Measurements from ENCODE around the gene STK38.

The STK38 gene

GRCh38 chr6:36523936-36524499 is 23.3 kb downstream of the STK38 start:
- H3K9ac ChIP-seq (ENCODE audit: low read depth, low read length): no peak overlapping the region
- DNase-seq (no peak), ATAC-seq (ENCODE audit: insufficient read depth, low read depth) (no peak)
- H2AFZ ChIP-seq (ENCODE audit: low read depth, low read length): no peak overlapping the region
- TF ChIP-seq CTCF (IDR thresholded peaks at IDR 0.05; ENCODE audit: borderline replicate concordance, extremely low read depth, low read length, poor library complexity, severe bottlenecking) (no peak), EZH2 (IDR thresholded peaks at IDR 0.05; ENCODE audit: borderline replicate concordance, low read depth, low read length, severe bottlenecking) (no peak)
- H3K36me3 ChIP-seq (ENCODE audit: insufficient read depth, low read length): peaks cover 84% of the 10 kb centered on the region
- H3K9me3 ChIP-seq (ENCODE audit: insufficient read depth, low read length, severe bottlenecking): no peaks in the 10 kb centered on the region
- H3K4me2 ChIP-seq (ENCODE audit: insufficient read depth, low read length): no peak overlapping the region
- no peak overlapping the region for H3K27ac ChIP-seq (ENCODE audit: low read length)
- H3K27me3 ChIP-seq (ENCODE audit: insufficient read depth, low read length, poor library complexity): no peaks in the 10 kb centered on the region
- H3K79me2 ChIP-seq (ENCODE audit: insufficient read depth, low read length): peaks cover 21% of the 10 kb centered on the region
- no peaks in the 10 kb centered on the region for H4K20me1 ChIP-seq (ENCODE audit: insufficient read depth, low read length)
- H3K4me3 ChIP-seq (ENCODE audit: low read depth in 1 of 2, low read length in 2 of 2): no peak overlapping the region
- no peaks in the 10 kb centered on the region for H3K4me1 ChIP-seq (ENCODE audit: insufficient read depth, low read length)

GRCh38 chr6:36523451-36523850 is 23.8 kb downstream of the STK38 start:
- peaks cover 84% of the 10 kb centered on the region for H3K36me3 ChIP-seq (ENCODE audit: insufficient read depth, low read length)
- TF ChIP-seq EZH2 (IDR thresholded peaks at IDR 0.05; ENCODE audit: borderline replicate concordance, low read depth, low read length, severe bottlenecking) (no peak), CTCF (IDR thresholded peaks at IDR 0.05; ENCODE audit: borderline replicate concordance, extremely low read depth, low read length, poor library complexity, severe bottlenecking) (no peak)
- no peaks in the 10 kb centered on the region for H4K20me1 ChIP-seq (ENCODE audit: insufficient read depth, low read length)

GRCh38 chr6:36519352-36519751 is 27.9 kb downstream of the STK38 start:
- Histone ChIP-seq H3K27ac (ENCODE audit: low read length) (no peak overlapping the region), H3K4me3 (ENCODE audit: low read depth in 1 of 2, low read length in 2 of 2) (no peak overlapping the region), H4K20me1 (ENCODE audit: insufficient read depth, low read length) (no peaks in the 10 kb centered on the region), H2AFZ (ENCODE audit: low read depth, low read length) (no peak overlapping the region), H3K36me3 (ENCODE audit: insufficient read depth, low read length) (peaks cover 92% of the 10 kb centered on the region), H3K79me2 (ENCODE audit: insufficient read depth, low read length) (no peaks in the 10 kb centered on the region), H3K4me1 (ENCODE audit: insufficient read depth, low read length) (no peaks in the 10 kb centered on the region), H3K27me3 (ENCODE audit: insufficient read depth, low read length, poor library complexity) (no peaks in the 10 kb centered on the region), H3K4me2 (ENCODE audit: insufficient read depth, low read length) (no peak overlapping the region), H3K9ac (ENCODE audit: low read depth, low read length) (no peak overlapping the region), H3K9me3 (ENCODE audit: insufficient read depth, low read length, severe bottlenecking) (no peaks in the 10 kb centered on the region)
- TF ChIP-seq EZH2 (IDR thresholded peaks at IDR 0.05; ENCODE audit: borderline replicate concordance, low read depth, low read length, severe bottlenecking) (no peak), CTCF (IDR thresholded peaks at IDR 0.05; ENCODE audit: borderline replicate concordance, extremely low read depth, low read length, poor library complexity, severe bottlenecking) (no peak)
- ATAC-seq (ENCODE audit: insufficient read depth, low read depth): no peak
- no peak for DNase-seq

More at GRCh38 chr6:36523451-36523850, 23.8 kb downstream of the STK38 start:
- no peak overlapping the region for H3K4me2 ChIP-seq (ENCODE audit: insufficient read depth, low read length)
- ATAC-seq (ENCODE audit: insufficient read depth, low read depth) (no peak), DNase-seq (no peak)
- H3K9me3 ChIP-seq (ENCODE audit: insufficient read depth, low read length, severe bottlenecking): no peaks in the 10 kb centered on the region
- peaks cover 15% of the 10 kb centered on the region for H3K79me2 ChIP-seq (ENCODE audit: insufficient read depth, low read length)
- no peaks in the 10 kb centered on the region for H3K27me3 ChIP-seq (ENCODE audit: insufficient read depth, low read length, poor library complexity)
- H2AFZ ChIP-seq (ENCODE audit: low read depth, low read length): no peak overlapping the region
- no peak overlapping the region for H3K9ac ChIP-seq (ENCODE audit: low read depth, low read length)
- no peak overlapping the region for H3K27ac ChIP-seq (ENCODE audit: low read length)
- no peaks in the 10 kb centered on the region for H3K4me1 ChIP-seq (ENCODE audit: insufficient read depth, low read length)
- no peak overlapping the region for H3K4me3 ChIP-seq (ENCODE audit: low read depth in 1 of 2, low read length in 2 of 2)
